A673 (cell line): ENCODE results near the gene ZNF524. TPM values are rescaled to one million over a fixed set of nuclear protein-coding genes. Genes with fewer than 3 reads are reported as not detected.

ENCODE experiments used
- BruUV-seq: library from RNA; stranded (reverse); fragments of 400-500 nt; replicated peaks from 2 replicates; lab custom pipeline; 2021; lab: Mats Ljungman, UMichigan
- CTCF ChIA-PET: fragments of 300-600 bp; sonication (Branson Sonifier 250); formaldehyde crosslinking; loops from one replicate; lab custom pipeline; 2022; ENCODE audit warnings: antibody characterized with exemption; lab: Charles Lee
- POLR2A ChIA-PET: fragments of 300-600 bp; sonication (Branson Sonifier 250); formaldehyde crosslinking; loops from one replicate; lab custom pipeline; 2022; ENCODE audit warnings: antibody characterized with exemption; ENCODE audit not compliant: low non-redundant PET; lab: Charles Lee
- DNase-seq: peaks from one replicate; pipeline ENCODE4 v3.0.0-alpha.2; 2015; ENCODE audit warnings: low spot score
- H3K27ac ChIP-seq: fragments of 200-600 bp; sonication (generic); 2 replicates; pipeline ENCODE4 v1.5.1; 2016; ENCODE audit warnings: mixed run types, low read depth, mild to moderate bottlenecking, mixed read lengths, antibody characterized with exemption, low read length; ENCODE audit not compliant: poor library complexity, severe bottlenecking
- H3K27me3 ChIP-seq: fragments of 200-600 bp; sonication (generic); replicated peaks from 2 replicates; pipeline ENCODE4 v1.6.1; 2017; ENCODE audit warnings: mixed run types, low read depth, mild to moderate bottlenecking, mixed read lengths, antibody characterized with exemption, low read length; ENCODE audit not compliant: insufficient read depth, poor library complexity
- H3K36me3 ChIP-seq: fragments of 200-600 bp; sonication (generic); 2 replicates; pipeline ENCODE4 v1.6.1; 2016; ENCODE audit warnings: mixed run types, mild to moderate bottlenecking, mixed read lengths, antibody characterized with exemption, low read length; ENCODE audit not compliant: insufficient read depth, poor library complexity, severe bottlenecking
- H3K4me1 ChIP-seq: fragments of 200-600 bp; sonication (generic); 2 replicates; pipeline ENCODE4 v1.6.1; 2017; ENCODE audit warnings: mixed run types, mild to moderate bottlenecking, mixed read lengths, antibody characterized with exemption, low read length; ENCODE audit not compliant: insufficient read depth, poor library complexity, severe bottlenecking
- H3K4me3 ChIP-seq: fragments of 200-600 bp; sonication (generic); 2 replicates; pipeline ENCODE4 v1.5.1; 2016; ENCODE audit warnings: low read depth, mixed run types, mild to moderate bottlenecking, mixed read lengths, low read length; ENCODE audit not compliant: poor library complexity, severe bottlenecking
- H3K9me3 ChIP-seq: fragments of 200-600 bp; sonication (generic); 2 replicates; pipeline ENCODE4 v1.6.1; 2016; ENCODE audit warnings: mixed run types, low read depth, mild to moderate bottlenecking, mixed read lengths, antibody characterized with exemption, low read length; ENCODE audit not compliant: poor library complexity, severe bottlenecking
- CTCF ChIP-seq: fragments of 300-800, 200-600 bp; sonication (generic); conservative IDR thresholded peaks from 2 replicates; pipeline ENCODE4 v1.5.1; 2017; ENCODE audit warnings: low read depth, mild to moderate bottlenecking, antibody characterized with exemption, low read length, moderate library complexity, mixed read lengths
- EZH2 ChIP-seq: fragments of 200-600 bp; sonication (generic); IDR thresholded peaks from 2 replicates; pipeline ENCODE4 v1.6.1; 2017; ENCODE audit warnings: borderline replicate concordance, low read depth, mild to moderate bottlenecking, mixed read lengths, antibody characterized with exemption, low read length; ENCODE audit not compliant: poor library complexity, severe bottlenecking
- intact Hi-C: fragments of 100-400 bp; cut with micrococcal nuclease; formaldehyde crosslinking; loops from one replicate; pipeline ENCODE4 v1.10.0; 2022; ENCODE audit not compliant: unreplicated experiment
- total RNA-seq: library from RNA; stranded (reverse); gene quantifications from 2 replicates; pipeline ENCODE4 v1.2.3, GENCODE V29; 2021

ZNF524 gene
- total RNA-seq, 1 experiment from 2014 or later, result 7.5 TPM

DNA sequence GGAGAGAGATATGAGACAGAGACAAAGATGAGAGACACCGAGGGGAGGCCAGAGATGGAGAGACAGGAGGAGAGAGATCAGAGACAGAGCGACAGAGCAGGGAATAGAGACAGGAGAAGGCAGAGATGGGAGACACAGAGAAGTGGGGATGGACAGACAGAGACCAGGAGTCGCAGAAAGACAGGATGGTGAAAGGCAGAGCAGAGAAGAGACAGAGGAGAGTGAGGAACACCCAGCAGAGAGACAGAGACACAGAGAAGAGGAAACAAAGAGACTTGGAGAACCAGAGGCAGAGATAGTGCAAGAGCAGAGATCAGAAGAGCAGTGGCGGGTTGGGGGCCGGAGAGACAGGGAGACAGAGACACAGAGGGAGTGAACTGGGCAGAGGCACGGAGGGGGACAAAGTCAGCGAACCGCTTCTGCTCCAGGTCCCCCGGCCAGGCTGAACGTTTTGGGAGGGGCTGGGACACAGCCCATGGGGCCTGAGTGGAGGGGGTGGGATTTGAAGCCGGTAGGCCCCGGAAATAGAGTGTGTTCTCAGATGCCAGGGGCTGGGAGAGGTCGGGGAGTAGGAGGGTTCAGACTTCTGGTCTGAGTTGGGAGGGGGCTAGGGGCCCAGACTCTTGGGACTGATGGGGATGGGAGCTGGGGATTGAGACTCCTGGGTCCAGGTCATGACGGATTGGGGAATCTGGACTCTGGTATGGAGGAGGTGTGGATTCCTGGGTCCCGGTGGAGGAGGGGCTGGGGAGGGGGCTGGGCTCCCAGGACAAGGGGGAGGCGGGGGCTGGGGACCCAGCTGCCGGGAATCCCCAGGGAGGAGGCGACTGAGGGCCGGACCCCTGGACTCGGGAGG lies 20.1 kb upstream of the ZNF524 start:
- ChIA-PET POLR2A (interaction anchor here (0.5 kb wide), 1 partner anchor 19 kb away, joined by 4 read pairs; the partner anchor contains the start of gene FIZ1), CTCF (interaction anchor here (0.7 to 0.9 kb wide), 2 partner anchors 26 to 76 kb away, joined by 3 read pairs; no protein-coding TSS in a partner anchor)
- Histone ChIP-seq H3K4me3 (peak overlapping the region; percentile 98), H3K27me3 (no peaks in the 10 kb centered on the region), H3K36me3 (peaks cover 18% of the 10 kb centered on the region), H3K27ac (peak overlapping the region; percentile 95), H3K4me1 (no peaks in the 10 kb centered on the region), H3K9me3 (no peaks in the 10 kb centered on the region)
- DNase-seq, result no peak
- TF ChIP-seq CTCF (no peak), EZH2 (no peak)
- BruUV-seq, result no TSS peak
- intact Hi-C loops, result no loop called here

- Histone ChIP-seq H3K4me1 (peaks cover 6% of the 10 kb centered on the region), H3K4me3 (peak within 1 kb of the TSS; percentile 98), H3K36me3 (peaks cover 18% of the 10 kb centered on the region), H3K27me3 (no peaks in the 10 kb centered on the region), H3K27ac (peak within 1 kb of the TSS; percentile 95), H3K9me3 (no peaks in the 10 kb centered on the region)
- POLR2A ChIA-PET, result interaction anchor here (0.5 to 0.7 kb wide), 2 partner anchors 18 to 20 kb away, joined by 3 to 4 read pairs; partner anchors contain the start of gene FIZ1
- DNase-seq, result peak; percentile 94
- no TSS peak for BruUV-seq
- intact Hi-C loops, result no loop called here
- TF ChIP-seq EZH2, result no peak
- TF ChIP-seq CTCF, result no peak
- CTCF ChIA-PET, result interaction anchor here (0.7 to 0.9 kb wide), 2 partner anchors 26 to 75 kb away, joined by 3 read pairs; no protein-coding TSS in a partner anchor
Observed at GRCh38 chr19:55580628-55581144, 19.4 kb upstream of the ZNF524 start, which contains the start of gene ZNF579. Gene ZNF579 (minus strand): TSS chr19:55580848. CDS start chr19:55579639, 1,209 bp downstream.

DNA sequence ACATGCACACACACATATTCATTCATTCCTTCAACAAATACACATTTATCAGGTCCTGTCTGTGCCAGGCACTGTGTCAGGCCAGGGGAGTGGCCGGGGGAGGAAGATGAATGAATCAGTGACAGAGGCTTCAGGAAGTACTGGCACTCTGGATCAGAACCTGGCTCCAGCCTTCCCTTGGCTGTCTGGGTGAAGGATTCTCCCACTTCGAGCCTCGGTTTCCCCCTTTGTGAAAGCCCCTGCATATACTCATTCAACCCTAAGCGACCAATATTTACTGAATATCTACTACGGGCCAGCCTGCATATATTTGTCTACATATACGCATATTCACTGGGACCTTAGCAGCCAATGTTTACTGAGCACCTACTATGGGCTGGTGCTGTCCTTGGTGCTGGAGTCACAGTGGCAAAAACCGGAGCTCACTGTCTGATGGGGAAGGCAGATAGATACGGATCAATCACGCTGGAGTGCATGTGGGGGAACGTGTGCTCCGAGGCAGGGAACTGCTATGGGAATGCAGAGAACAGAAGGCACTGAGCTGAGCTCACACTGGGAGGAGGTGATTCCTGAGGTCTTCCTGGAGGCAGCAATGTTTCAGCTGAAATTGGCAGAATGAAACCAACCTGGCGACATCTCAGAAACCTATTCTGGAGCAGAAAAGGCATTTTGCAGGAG lies 18.8 kb upstream of the ZNF524 start:
- no peaks in the 10 kb centered on the region for H3K27me3 ChIP-seq
- intact Hi-C loops, result no loop called here
- peaks cover 15% of the 10 kb centered on the region for H3K36me3 ChIP-seq
- peak overlapping the region; percentile 95 for H3K27ac ChIP-seq
- POLR2A ChIA-PET, result interaction anchor here (0.5 to 0.7 kb wide), 2 partner anchors 18 to 21 kb away, joined by 3 read pairs; partner anchors contain the start of gene FIZ1
- CTCF ChIA-PET, result no interaction called here
- peak overlapping the region; percentile 98 for H3K4me3 ChIP-seq
- no TSS peak for BruUV-seq
- no peak for DNase-seq
- TF ChIP-seq CTCF (no peak), EZH2 (no peak)
- H3K4me1 ChIP-seq, result peaks cover 12% of the 10 kb centered on the region
- H3K9me3 ChIP-seq, result no peaks in the 10 kb centered on the region
